ENCODE measurements around the gene KCNA1. TPM values are rescaled to one million over a fixed set of nuclear protein-coding genes. Genes with fewer than 3 reads are reported as not detected.

KCNA1 gene
- total and polyA plus RNA-seq, 2 experiments from 2014 or later, result not detected

DNA sequence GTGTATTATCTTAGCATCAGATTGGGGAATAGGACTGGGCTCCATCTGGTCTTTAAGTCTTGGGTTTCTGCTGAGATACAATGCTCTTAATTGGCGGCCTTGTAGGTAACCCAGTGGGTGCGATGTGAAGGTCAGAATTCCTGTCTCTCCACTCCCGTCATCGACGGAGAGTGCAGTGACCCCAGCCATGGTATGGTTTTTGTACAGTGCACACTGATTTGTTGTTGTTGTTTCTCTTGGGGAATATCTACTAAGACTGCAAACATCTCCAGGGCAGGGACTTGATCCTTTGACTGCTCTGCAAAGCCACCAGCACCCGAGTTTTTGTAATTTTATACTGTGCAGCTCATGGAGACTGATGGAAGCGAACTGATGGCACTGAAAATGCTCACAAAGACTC, 41.4 kb downstream of the KCNA1 start:
- Histone ChIP-seq H3K27me3 (replicated peaks; ENCODE audit: insufficient read depth) (peaks cover 27% of the 10 kb centered on the region; the same call in 1 of the 2 replicates), H3K4me3 (no peak overlapping the region), H3K27ac (no peak overlapping the region), H3K4me1 (ENCODE audit: insufficient read depth) (no peaks in the 10 kb centered on the region), H2AFZ (no peak overlapping the region), H3K9me3 (ENCODE audit: low read depth) (no peaks in the 10 kb centered on the region), H3K9ac (no peak overlapping the region), H4K20me1 (ENCODE audit: insufficient read depth) (no peaks in the 10 kb centered on the region), H3K9me2 (ENCODE audit: insufficient read depth) (no peaks in the 10 kb centered on the region), H3K36me3 (ENCODE audit: low read depth) (no peaks in the 10 kb centered on the region), H3K79me2 (ENCODE audit: insufficient read depth) (no peaks in the 10 kb centered on the region), H3F3A (ENCODE audit: insufficient read depth) (no peaks in the 10 kb centered on the region), H3K4me2 (ENCODE audit: unreplicated experiment) (no peak overlapping the region)
- 68 to 72% methylated on average over 7 of the region's 7 CpGs for whole genome bisulfite sequencing, 2 experiments (ENCODE audit: low coverage in 1 of 2, low lambda C conversion rate in 2 of 2, missing lambda C conversion rate in 2 of 2)
- no peak for DNase-seq
- no peak for TF ChIP-seq EZH2phosphoT487 (IDR thresholded peaks at IDR 0.05; ENCODE audit: insufficient read depth, low read depth)
- no peak for TF ChIP-seq EZH2 (IDR thresholded peaks at IDR 0.05; ENCODE audit: insufficient read depth, poor library complexity, severe bottlenecking)
- in situ Hi-C loops (cut with MboI), result no loop called here

DNA sequence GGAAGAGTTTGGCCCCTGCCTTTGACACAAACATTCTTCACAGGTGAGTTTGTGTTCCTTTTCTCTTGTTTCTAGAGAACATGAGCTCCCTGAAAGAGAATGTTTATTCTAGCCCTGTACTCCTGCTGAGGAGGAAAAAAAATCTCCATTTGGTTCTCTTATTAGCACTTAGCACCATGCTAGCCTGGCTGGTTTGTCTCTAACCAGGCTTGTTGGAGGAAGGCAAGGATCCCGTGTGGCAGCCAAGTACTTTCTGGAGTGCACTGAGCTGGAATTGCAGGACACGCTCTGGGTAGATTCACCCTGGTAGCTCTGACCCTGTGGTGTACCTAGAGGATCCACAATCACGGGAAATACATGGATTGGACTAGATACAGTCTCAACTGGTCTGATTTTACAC, 41.9 kb downstream of the KCNA1 start:
- WGBS, 2 experiments (ENCODE audit: low coverage in 1 of 2, low lambda C conversion rate in 2 of 2, missing lambda C conversion rate in 2 of 2), result 45 to 50% methylated on average over 3 of the region's 3 CpGs
- no peak overlapping the region for H3K4me3 ChIP-seq
- in situ Hi-C loops (cut with MboI), result no loop called here
- no peak for DNase-seq
- H3K9ac ChIP-seq, result no peak overlapping the region
- no peaks in the 10 kb centered on the region for H3K9me3 ChIP-seq (ENCODE audit: low read depth)
- H3F3A ChIP-seq (ENCODE audit: insufficient read depth), result no peaks in the 10 kb centered on the region
- H3K79me2 ChIP-seq (ENCODE audit: insufficient read depth), result no peaks in the 10 kb centered on the region
- no peaks in the 10 kb centered on the region for H4K20me1 ChIP-seq (ENCODE audit: insufficient read depth)
- TF ChIP-seq EZH2 (IDR thresholded peaks at IDR 0.05; ENCODE audit: insufficient read depth, poor library complexity, severe bottlenecking) (no peak), EZH2phosphoT487 (IDR thresholded peaks at IDR 0.05; ENCODE audit: insufficient read depth, low read depth) (no peak)
- H3K27ac ChIP-seq, result no peak overlapping the region
- no peaks in the 10 kb centered on the region for H3K36me3 ChIP-seq (ENCODE audit: low read depth)
- H3K9me2 ChIP-seq (ENCODE audit: insufficient read depth), result no peaks in the 10 kb centered on the region
- H3K27me3 ChIP-seq (replicated peaks; ENCODE audit: insufficient read depth), result peaks cover 27% of the 10 kb centered on the region; the same call in 1 of the 2 replicates
- no peak overlapping the region for H2AFZ ChIP-seq
- no peaks in the 10 kb centered on the region for H3K4me1 ChIP-seq (ENCODE audit: insufficient read depth)
- H3K4me2 ChIP-seq (ENCODE audit: unreplicated experiment), result no peak overlapping the region

DNA sequence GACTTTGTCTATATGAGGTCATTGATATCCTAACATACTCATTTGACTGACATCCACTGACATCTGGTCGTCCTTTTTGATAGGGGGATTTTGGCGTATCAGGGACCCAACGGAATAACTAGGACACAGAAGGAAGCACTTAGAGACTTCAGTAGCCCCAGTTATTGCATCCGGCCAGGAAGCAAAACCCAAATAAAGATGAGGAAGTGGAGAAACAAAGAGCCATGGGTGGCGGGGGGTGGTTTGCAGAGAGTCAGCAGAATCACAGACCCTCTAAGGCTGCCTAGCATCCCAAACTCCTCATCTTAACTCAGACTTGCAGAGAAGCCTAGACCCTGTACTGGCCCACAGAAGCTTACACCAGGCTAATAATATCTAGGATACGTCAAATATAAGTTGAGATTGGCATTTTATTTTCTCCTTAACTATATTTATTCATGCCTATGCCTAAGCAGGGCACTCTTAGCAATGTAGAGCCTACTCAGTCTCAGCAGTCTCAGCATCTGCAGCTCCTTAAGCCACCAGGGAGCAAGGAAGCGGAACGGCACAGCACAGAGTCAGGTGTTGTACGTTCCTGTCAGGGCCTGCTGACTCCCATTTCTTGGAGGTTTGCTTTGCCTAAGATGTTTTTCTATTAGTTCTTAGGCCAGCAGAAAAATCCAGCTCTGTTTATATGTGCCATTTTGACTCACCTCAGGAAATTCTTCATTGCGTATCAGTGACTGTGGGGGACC, 45.1 kb downstream of the KCNA1 start:
- H2AFZ ChIP-seq, result no peak overlapping the region
- no peaks in the 10 kb centered on the region for H3K9me3 ChIP-seq (ENCODE audit: low read depth)
- no peak overlapping the region for H3K4me3 ChIP-seq
- DNase-seq, result no peak
- in situ Hi-C loops (cut with MboI), result no loop called here
- H3K36me3 ChIP-seq (ENCODE audit: low read depth), result no peaks in the 10 kb centered on the region
- H4K20me1 ChIP-seq (ENCODE audit: insufficient read depth), result no peaks in the 10 kb centered on the region
- no peak overlapping the region for H3K4me2 ChIP-seq (ENCODE audit: unreplicated experiment)
- 0 out of 2 replicates have a peak, but pooled peaks cover 20% of the 10 kb centered on the region for H3K27me3 ChIP-seq (replicated peaks; ENCODE audit: insufficient read depth)
- H3K79me2 ChIP-seq (ENCODE audit: insufficient read depth), result no peaks in the 10 kb centered on the region
- WGBS, 2 experiments (ENCODE audit: low coverage in 1 of 2, low lambda C conversion rate in 2 of 2, missing lambda C conversion rate in 2 of 2), result 63 to 65% methylated on average over 10 of the region's 10 CpGs
- H3F3A ChIP-seq (ENCODE audit: insufficient read depth), result no peaks in the 10 kb centered on the region
- TF ChIP-seq EZH2phosphoT487 (IDR thresholded peaks at IDR 0.05; ENCODE audit: insufficient read depth, low read depth) (no peak), EZH2 (IDR thresholded peaks at IDR 0.05; ENCODE audit: insufficient read depth, poor library complexity, severe bottlenecking) (no peak)
- H3K9me2 ChIP-seq (ENCODE audit: insufficient read depth), result no peaks in the 10 kb centered on the region
- H3K9ac ChIP-seq, result no peak overlapping the region
- no peak overlapping the region for H3K27ac ChIP-seq
- no peaks in the 10 kb centered on the region for H3K4me1 ChIP-seq (ENCODE audit: insufficient read depth)

- Histone ChIP-seq H4K20me1 (ENCODE audit: insufficient read depth) (no peaks in the 10 kb centered on the region), H3K9me3 (ENCODE audit: low read depth) (no peaks in the 10 kb centered on the region), H3K79me2 (ENCODE audit: insufficient read depth) (no peaks in the 10 kb centered on the region), H3F3A (ENCODE audit: insufficient read depth) (no peaks in the 10 kb centered on the region), H3K4me2 (ENCODE audit: unreplicated experiment) (no peak overlapping the region), H3K9ac (no peak overlapping the region), H3K27ac (no peak overlapping the region), H3K4me1 (ENCODE audit: insufficient read depth) (no peaks in the 10 kb centered on the region), H3K36me3 (ENCODE audit: low read depth) (no peaks in the 10 kb centered on the region), H2AFZ (no peak overlapping the region), H3K4me3 (no peak overlapping the region), H3K9me2 (ENCODE audit: insufficient read depth) (no peaks in the 10 kb centered on the region), H3K27me3 (replicated peaks; ENCODE audit: insufficient read depth) (0 out of 2 replicates have a peak, but pooled peaks cover 14% of the 10 kb centered on the region)
- TF ChIP-seq EZH2phosphoT487 (IDR thresholded peaks at IDR 0.05; ENCODE audit: insufficient read depth, low read depth) (no peak), EZH2 (IDR thresholded peaks at IDR 0.05; ENCODE audit: insufficient read depth, poor library complexity, severe bottlenecking) (no peak)
- in situ Hi-C loops (cut with MboI), result no loop called here
- 12 to 21% methylated on average over 2 of the region's 2 CpGs for WGBS, 2 experiments (ENCODE audit: low coverage in 1 of 2, low lambda C conversion rate in 2 of 2, missing lambda C conversion rate in 2 of 2)
- DNase-seq, result no peak
Observed at GRCh38 chr12:4956054-4956453, 46.3 kb downstream of the KCNA1 start.

All from GM23248 (cell line).